ENCODE results near the gene EEF2.

- TF ChIP-seq POLR2A (IDR thresholded peaks at IDR 0.05; ENCODE audit: low read length), result peak; percentile 64
- TF ChIP-seq GATA1 (IDR thresholded peaks at IDR 0.05; ENCODE audit: low read depth, low read length), result no peak
These were observed 14.3 kb downstream of the EEF2 start, which contains the start of gene DAPK3 for GRCh38 chr19:3970808-3971598.

Data from erythroblast (primary cell).